Fibroblast of lung (primary cell): ENCODE results near the gene CMIP.

Experiments used
- CTCF ChIP-seq, 2 donors: IDR thresholded peaks in 1 of 2; conservative IDR thresholded peaks in 1 of 2; 1 replicate in 1 of 2; 2 replicates in 1 of 2; pipeline ENCODE4 v1.5.1; 2011 to 2012; ENCODE audit warnings: low read length in 2 of 2, control low read depth in 1 of 2, inconsistent platforms in 1 of 2, low read depth in 1 of 2, mild to moderate bottlenecking in 1 of 2
- EZH2 ChIP-seq: IDR thresholded peaks from 2 replicates; pipeline ENCODE4 v1.5.1; 2012; ENCODE audit warnings: low read length, control low read depth, mild to moderate bottlenecking; ENCODE audit errors: missing control alignments

DNA sequence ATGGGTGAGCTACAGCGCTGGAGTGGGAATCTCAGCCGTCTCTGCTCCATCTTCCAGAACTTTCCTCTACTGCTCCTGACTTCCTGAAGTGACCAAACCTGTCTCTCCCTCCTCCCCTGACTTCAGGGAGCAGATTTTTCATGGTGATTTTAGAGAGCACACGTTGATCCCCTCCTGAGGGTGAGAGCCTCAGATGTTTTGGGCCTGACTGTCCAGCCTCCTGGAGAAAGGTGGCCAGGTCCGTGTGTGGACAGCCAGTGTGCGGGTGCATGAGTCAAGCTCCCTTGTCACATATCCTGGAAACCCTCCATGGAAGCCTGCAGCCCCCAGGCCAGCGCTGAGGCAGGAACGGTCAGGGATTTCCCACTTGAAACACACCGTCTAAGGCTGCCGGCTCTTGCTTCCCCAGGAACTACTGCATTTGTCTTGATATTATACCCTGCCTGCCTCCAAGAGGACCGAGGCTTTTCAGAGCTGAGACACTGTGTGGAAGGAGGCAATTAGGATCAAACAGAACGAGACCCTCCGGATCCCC lies 143.1 kb downstream of the CMIP start:
- TF ChIP-seq CTCF (conservative IDR thresholded peaks at IDR 0.05 in 1 of 2, IDR thresholded peaks at IDR 0.05 in 1 of 2; ENCODE audit: low read depth in 1 of 2, low read length in 2 of 2) (no peak), EZH2 (no peak)
